HG03066 (cell line): ENCODE measurements around the gene BRF1.

Experiments
- ATAC-seq: cut with Tn5 transposase; IDR thresholded peaks from one replicate; pipeline ENCODE4 v1.9.1; 2021; ENCODE audit warnings: low read depth; ENCODE audit not compliant: unreplicated experiment

Gene BRF1

GRCh38 chr14:105182296-105183020 is 118.3 kb downstream of the BRF1 start:
- ATAC-seq = no peak

GRCh38 chr14:105181549-105182295 is 119.1 kb downstream of the BRF1 start:
- no peak for ATAC-seq

GRCh38 chr14:105180592-105181548 is 119.9 kb downstream of the BRF1 start, which contains the start of gene NUDT14:
NUDT14 (minus strand) TSS chr14:105181312; CDS start chr14:105181209, 103 bp downstream.
- ATAC-seq = peak; percentile 60

GRCh38 chr14:105179191-105179590 is 121.6 kb downstream of the BRF1 start:
- no peak for ATAC-seq

GRCh38 chr14:105178868-105179140 is 122.0 kb downstream of the BRF1 start:
- ATAC-seq = no peak

- no peak for ATAC-seq
Observed at GRCh38 chr14:105178069-105178867, 122.5 kb downstream of the BRF1 start.

- no peak for ATAC-seq
Observed at GRCh38 chr14:105177082-105177481, 123.7 kb downstream of the BRF1 start.

- no peak for ATAC-seq
Observed at GRCh38 chr14:105176513-105176912, 124.3 kb downstream of the BRF1 start.

GRCh38 chr14:105173901-105174894 is 126.6 kb downstream of the BRF1 start:
- no peak for ATAC-seq

- ATAC-seq = no peak
Observed at GRCh38 chr14:105173145-105173544, 127.7 kb downstream of the BRF1 start.

- ATAC-seq = no peak
Observed at GRCh38 chr14:105172476-105172875, 128.3 kb downstream of the BRF1 start.

- no peak for ATAC-seq
Observed at GRCh38 chr14:105171004-105171673, 129.7 kb downstream of the BRF1 start.

- ATAC-seq = no peak
Observed at GRCh38 chr14:105169776-105170655, 130.8 kb downstream of the BRF1 start.

GRCh38 chr14:105168979-105169507 is 131.8 kb downstream of the BRF1 start:
- ATAC-seq = no peak

- no peak for ATAC-seq
Observed at GRCh38 chr14:105168496-105168978, 132.3 kb downstream of the BRF1 start, which contains the start of gene JAG2. JAG2 (minus strand) TSS chr14:105168776; CDS start chr14:105168420, 356 bp downstream.

GRCh38 chr14:105168093-105168420 is 132.7 kb downstream of the BRF1 start:
- no peak for ATAC-seq
